Endothelial cell of umbilical vein (primary cell): ENCODE results near the gene ANKHD1. TPM values are rescaled to one million over a fixed set of nuclear protein-coding genes. Genes with fewer than 3 reads are reported as not detected.

ENCODE experiments used
- BruUV-seq: library from RNA; stranded (reverse); fragments of 400-500 nt; replicated peaks from 2 replicates; lab custom pipeline; 2021; lab: Mats Ljungman, UMichigan
- CTCF ChIA-PET: fragments of 300-600, 350-600 bp; sonication (Branson Sonifier 250); formaldehyde crosslinking; loops from one replicate; lab custom pipeline; 2021; ENCODE audit warnings: antibody characterized with exemption, inconsistent platforms; lab: Charles Lee
- POLR2A ChIA-PET: fragments of 300-600, 350-600 bp; sonication (Branson Sonifier 250); formaldehyde crosslinking; loops from one replicate; lab custom pipeline; 2021; ENCODE audit warnings: antibody characterized with exemption, inconsistent platforms; lab: Charles Lee
- DNase-seq: peaks from one replicate; pipeline ENCODE4 v3.0.0-alpha.2; 2011; ENCODE audit warnings: low read depth, low spot score
- FAIRE-seq: peaks from 2 replicates; lab custom pipeline; 2011; peaks lifted over from hg19 to GRCh38; lab: Jason Lieb, UNC
- H2AFZ ChIP-seq: 2 replicates; pipeline ENCODE4 v1.6.0; 2012; ENCODE audit warnings: low read depth, low read length, control low read depth, inconsistent platforms
- H3K27ac ChIP-seq: 2 replicates; pipeline ENCODE4 v1.5.1; 2011; ENCODE audit warnings: low read depth, mild to moderate bottlenecking, control low read depth, low read length, moderate library complexity; ENCODE audit not compliant: insufficient read depth
- H3K27me3 ChIP-seq, 2 experiments: 2 replicates each; pipeline versions ENCODE4 v1.6.0 to v1.6.1; 2011; ENCODE audit warnings: low read length in 2 of 2, mixed read lengths in 1 of 2; ENCODE audit not compliant: control insufficient read depth in 2 of 2, insufficient read depth in 2 of 2
- H3K36me3 ChIP-seq, 2 experiments: 2 replicates in 1 of 2; 3 replicates in 1 of 2; pipeline ENCODE4 v1.5.1; 2011; ENCODE audit warnings: low read length in 2 of 2, mild to moderate bottlenecking in 1 of 2, moderate library complexity in 1 of 2; ENCODE audit not compliant: control insufficient read depth in 2 of 2, insufficient read depth in 2 of 2; ENCODE audit errors: extremely low read depth in 1 of 2
- H3K4me1 ChIP-seq: 3 replicates; pipeline ENCODE4 v1.5.1; 2011; ENCODE audit warnings: mild to moderate bottlenecking, low read length; ENCODE audit not compliant: control insufficient read depth, insufficient read depth; ENCODE audit errors: extremely low read depth
- H3K4me2 ChIP-seq: 2 replicates; pipeline ENCODE4 v1.6.1; 2011; ENCODE audit warnings: low read length, control low read depth, mixed read lengths; ENCODE audit not compliant: insufficient read depth
- H3K4me3 ChIP-seq, 3 experiments: fragments of 200-600 bp in 1 of 3; sonication (generic), shearing (Covaris generic) in 1 of 3; replicated peaks in 1 of 3; 2 replicates each; pipeline ENCODE4 v1.5.1; 2011 to 2016; ENCODE audit warnings: control low read depth in 3 of 3, low read length in 3 of 3, mild to moderate bottlenecking in 2 of 3, inconsistent platforms in 1 of 3, low read depth in 1 of 3, moderate library complexity in 1 of 3; ENCODE audit not compliant: insufficient read depth in 1 of 3
- H3K79me2 ChIP-seq: 2 replicates; pipeline ENCODE4 v1.6.0; 2012; ENCODE audit warnings: low read length, inconsistent platforms; ENCODE audit not compliant: control insufficient read depth, insufficient read depth
- H3K9ac ChIP-seq: replicated peaks from 2 replicates; pipeline ENCODE3; 2011; ENCODE audit warnings: low read length, control low read depth; ENCODE audit not compliant: insufficient read depth; ENCODE audit errors: extremely low read depth
- H3K9me1 ChIP-seq: replicated peaks from 3 replicates; pipeline ENCODE4 v1.6.0; 2011; ENCODE audit warnings: mild to moderate bottlenecking, low read length; ENCODE audit not compliant: control insufficient read depth, insufficient read depth; ENCODE audit errors: extremely low read depth
- H3K9me3 ChIP-seq: replicated peaks from 2 replicates; pipeline ENCODE4 v1.5.1; 2012; ENCODE audit warnings: low read length, inconsistent platforms; ENCODE audit not compliant: control insufficient read depth, insufficient read depth
- H4K20me1 ChIP-seq: replicated peaks from 2 replicates; pipeline ENCODE3; 2011; ENCODE audit warnings: mild to moderate bottlenecking, low read length; ENCODE audit not compliant: control insufficient read depth, insufficient read depth; ENCODE audit errors: extremely low read depth
- EZH2 ChIP-seq: IDR thresholded peaks from 2 replicates; pipeline ENCODE4 v1.6.1; 2012; ENCODE audit warnings: borderline replicate concordance, low read depth, mild to moderate bottlenecking, moderate library complexity, low read length, inconsistent platforms; ENCODE audit not compliant: severe bottlenecking
- GATA2 ChIP-seq: IDR thresholded peaks from 2 replicates; pipeline ENCODE4 v1.7.0; 2011; ENCODE audit warnings: low read depth, mild to moderate bottlenecking, moderate library complexity, mixed read lengths, low read length; ENCODE audit not compliant: insufficient read length, insufficient read depth
- JUN ChIP-seq: IDR thresholded peaks from 2 replicates; pipeline ENCODE4 v1.6.1; 2011; ENCODE audit warnings: borderline replicate concordance, low read depth; ENCODE audit not compliant: insufficient read length, insufficient read depth
- MYC ChIP-seq: IDR thresholded peaks from one replicate; pipeline ENCODE4 v1.6.1; 2011; ENCODE audit warnings: mild to moderate bottlenecking, low read depth, low read length
- POLR2AphosphoS5 ChIP-seq: IDR thresholded peaks from 2 replicates; pipeline ENCODE4 v1.6.1; 2012; ENCODE audit warnings: low read depth, mild to moderate bottlenecking, control low read depth, low read length, moderate library complexity; ENCODE audit not compliant: insufficient read depth
- dilution Hi-C: fragments of 300-500 bp; cut with MboI; formaldehyde crosslinking; loops from one replicate; pipeline ENCODE4 v1.15.0; 2019; ENCODE audit warnings: low sequenced_read_pairs; ENCODE audit not compliant: extremely low pct_ligation_motif_present
- intact Hi-C: fragments of 100-400 bp; cut with micrococcal nuclease; formaldehyde crosslinking; loops from one replicate; pipeline ENCODE4 v1.10.0; 2022
- polyA plus RNA-seq, 4 experiments: library from polyadenylated mRNA; depleted of rRNA in 3 of 4; stranded (reverse) in 3 of 4; unstranded in 1 of 4; fragments of >200 nt; gene quantifications; 2 replicates each; pipeline versions ENCODE4 v1.2.1 to v1.2.3, GENCODE V29; 2011 to 2012; ENCODE audit warnings: missing spikeins in 1 of 4
- total RNA-seq: library from RNA; stranded (reverse); gene quantifications from 2 replicates; pipeline ENCODE4 v1.2.3, GENCODE V29; 2021
- TF ChIP-seq, protein P1 (sequence below), 2 donors: IDR thresholded peaks; 1 replicate in 1 of 2; 2 replicates in 1 of 2; pipeline ENCODE4 v1.5.1; 2011; ENCODE audit warnings: low read length in 2 of 2, mild to moderate bottlenecking in 2 of 2, moderate library complexity in 2 of 2, control low read depth in 1 of 2, inconsistent platforms in 1 of 2, low read depth in 1 of 2; ENCODE audit not compliant: insufficient read depth in 1 of 2; ENCODE audit errors: extremely low read depth in 1 of 2

ANKHD1 gene
- total and polyA plus RNA-seq, 2 donors (not counting 3 experiments of a cell fraction or from before 2014, with no cell fraction given), result 56.1 to 87.0 TPM

GRCh38 chr5:140488914-140489313 is 87.3 kb downstream of the ANKHD1 start:
- Histone ChIP-seq H2AFZ (no peak overlapping the region), H3K4me2 (no peak overlapping the region), H3K27me3 (no peaks in the 10 kb centered on the region), H3K9ac (no peak overlapping the region), H3K4me3 (no peak overlapping the region), H3K4me1 (no peaks in the 10 kb centered on the region), H3K9me1 (peaks cover 2% of the 10 kb centered on the region), H3K36me3 (peaks cover 0 to 11% of the 10 kb centered on the region in 2 experiments), H3K79me2 (no peaks in the 10 kb centered on the region), H3K27ac (no peak overlapping the region), H4K20me1 (no peaks in the 10 kb centered on the region), H3K9me3 (no peaks in the 10 kb centered on the region)
- BruUV-seq, result no TSS peak
- intact Hi-C loops (no loop called here), dilution Hi-C loops (no loop called here)
- DNase-seq (no peak), FAIRE-seq (no peak)
- ChIA-PET CTCF (interaction anchor here (0.9 kb wide), 1 partner anchor 59 kb away, joined by 3 read pairs; the partner anchor contains the start of gene EIF4EBP3), POLR2A (no interaction called here)
- TF ChIP-seq POLR2AphosphoS5 (no peak), MYC (no peak)

- CTCF ChIA-PET, result no interaction called here
- TF ChIP-seq MYC, result no peak
- no peak for TF ChIP-seq GATA2
- TF ChIP-seq, protein P1, sequence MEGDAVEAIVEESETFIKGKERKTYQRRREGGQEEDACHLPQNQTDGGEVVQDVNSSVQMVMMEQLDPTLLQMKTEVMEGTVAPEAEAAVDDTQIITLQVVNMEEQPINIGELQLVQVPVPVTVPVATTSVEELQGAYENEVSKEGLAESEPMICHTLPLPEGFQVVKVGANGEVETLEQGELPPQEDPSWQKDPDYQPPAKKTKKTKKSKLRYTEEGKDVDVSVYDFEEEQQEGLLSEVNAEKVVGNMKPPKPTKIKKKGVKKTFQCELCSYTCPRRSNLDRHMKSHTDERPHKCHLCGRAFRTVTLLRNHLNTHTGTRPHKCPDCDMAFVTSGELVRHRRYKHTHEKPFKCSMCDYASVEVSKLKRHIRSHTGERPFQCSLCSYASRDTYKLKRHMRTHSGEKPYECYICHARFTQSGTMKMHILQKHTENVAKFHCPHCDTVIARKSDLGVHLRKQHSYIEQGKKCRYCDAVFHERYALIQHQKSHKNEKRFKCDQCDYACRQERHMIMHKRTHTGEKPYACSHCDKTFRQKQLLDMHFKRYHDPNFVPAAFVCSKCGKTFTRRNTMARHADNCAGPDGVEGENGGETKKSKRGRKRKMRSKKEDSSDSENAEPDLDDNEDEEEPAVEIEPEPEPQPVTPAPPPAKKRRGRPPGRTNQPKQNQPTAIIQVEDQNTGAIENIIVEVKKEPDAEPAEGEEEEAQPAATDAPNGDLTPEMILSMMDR (IDR thresholded peaks at IDR 0.05; ENCODE audit: extremely low read depth in 1 of 2, insufficient read depth in 1 of 2, low read depth in 1 of 2, low read length in 2 of 2), result no peak
- no peak for TF ChIP-seq JUN
- TF ChIP-seq EZH2, result no peak
- H3K9me1 ChIP-seq, result no peaks in the 10 kb centered on the region
- dilution Hi-C loops (no loop called here), intact Hi-C loops (no loop called here)
- no peaks in the 10 kb centered on the region for H3K79me2 ChIP-seq
- peaks cover 4 to 13% of the 10 kb centered on the region in 2 experiments for H3K36me3 ChIP-seq
- BruUV-seq, result no TSS peak
- H3K4me1 ChIP-seq, result no peaks in the 10 kb centered on the region
- POLR2A ChIA-PET, result no interaction called here
- no peaks in the 10 kb centered on the region for H3K27me3 ChIP-seq
- no peaks in the 10 kb centered on the region for H4K20me1 ChIP-seq
- H3K9me3 ChIP-seq, result no peaks in the 10 kb centered on the region
- no peak overlapping the region for H3K9ac ChIP-seq
- FAIRE-seq, result no peak
- no peak overlapping the region for H3K27ac ChIP-seq
- H3K4me3 ChIP-seq, result no peak overlapping the region
- no peak for DNase-seq
- H3K4me2 ChIP-seq, result no peak overlapping the region
- no peak overlapping the region for H2AFZ ChIP-seq
These were observed 96.3 kb downstream of the ANKHD1 start for GRCh38 chr5:140497897-140498296.
